Spleen (tissue), 7 donors: ENCODE results near the gene HSBP1L1.

Experiments used
- CTCF ChIP-seq, 11 experiments: fragments of 200-600 bp in 7 of 11; fragments of 450-650 bp in 4 of 11; sonication (generic) in 4 of 11; IDR thresholded peaks in 8 of 11; conservative IDR thresholded peaks in 3 of 11; 1 replicate in 7 of 11; 2 replicates in 4 of 11; pipeline versions ENCODE4 v1.4.0 to v1.8.0; 2016 to 2021; ENCODE audit warnings: antibody characterized with exemption in 11 of 11, inconsistent platforms in 4 of 11, mild to moderate bottlenecking in 1 of 11
- POLR2A ChIP-seq, 3 donors: fragments of 450-650 bp; IDR thresholded peaks; one replicate each; pipeline ENCODE4 v1.5.1; 2017; ENCODE audit warnings: antibody characterized with exemption in 3 of 3, mild to moderate bottlenecking in 1 of 3
- donor health status: DM: no; HTN: no; CAD: no; lungs with moderate emphysema.
- donor health status: DM: no; HTN: no; CAD: no.
- donor health status: DM: no; HTN: no; CAD: no.

GRCh38 chr18:80004600-80005342, 40.3 kb downstream of the HSBP1L1 start:
- no peak for TF ChIP-seq CTCF (IDR thresholded peaks at IDR 0.05 in 8 of 11, conservative IDR thresholded peaks at IDR 0.05 in 3 of 11)
- TF ChIP-seq POLR2A (IDR thresholded peaks at IDR 0.05): no peak
